A204.1 (cell line): Measurements from ENCODE around the gene GPR146.

Experiments
- FAIRE-seq: peaks from 2 replicates; lab custom pipeline; 2012; peaks lifted over from hg19 to GRCh38; lab: Jason Lieb, UNC

Gene GPR146

DNA sequence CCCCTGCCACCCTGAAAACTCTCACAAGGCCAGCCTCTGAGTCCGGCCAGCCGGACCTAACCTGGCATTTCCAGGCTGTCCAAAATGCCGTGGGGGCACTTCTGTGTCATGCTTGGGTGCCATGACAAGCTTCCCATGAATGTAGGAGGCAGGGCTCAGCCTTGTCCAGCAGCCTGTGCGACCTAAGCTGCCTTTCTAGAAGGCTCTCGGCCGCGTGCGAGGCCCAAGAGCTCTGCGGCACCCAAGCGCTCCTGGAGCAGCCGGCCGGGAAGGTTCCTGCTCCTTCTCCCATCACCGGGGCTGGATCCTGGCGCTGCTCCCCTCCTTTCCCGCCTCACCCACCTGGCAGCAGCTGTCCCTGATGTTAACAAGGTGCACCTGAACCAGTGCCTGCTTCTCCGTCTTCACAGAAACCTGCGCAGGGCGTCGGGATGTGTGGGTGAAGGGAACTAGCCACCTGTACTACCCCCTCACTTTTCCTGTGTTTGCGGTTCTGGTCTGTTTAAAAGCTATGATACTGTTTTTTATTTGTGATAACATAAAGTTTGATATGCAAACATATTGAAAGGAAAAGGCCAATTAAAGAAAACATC is 49.7 kb downstream of the GPR146 start:
- FAIRE-seq, result no peak

DNA sequence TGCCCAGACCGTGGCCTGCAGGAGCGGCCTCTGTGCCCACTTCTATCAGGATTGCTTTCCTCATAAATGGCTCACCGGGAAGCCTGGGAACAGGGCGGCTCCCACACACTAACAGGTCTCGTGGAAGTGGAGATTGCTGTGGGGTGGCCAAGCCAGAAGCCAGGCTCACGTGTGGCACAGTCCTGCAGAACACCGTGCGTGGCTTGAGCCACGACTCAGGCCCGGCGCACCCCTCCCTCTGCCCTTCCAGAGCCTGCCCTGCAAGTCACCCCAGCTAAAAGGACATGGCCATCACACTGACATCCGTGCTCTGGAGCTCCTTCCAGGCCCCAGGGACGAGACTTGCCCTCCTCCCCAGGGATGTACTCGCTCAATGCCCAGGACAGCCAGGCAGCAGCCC is 50.5 kb downstream of the GPR146 start:
- FAIRE-seq, result no peak

DNA sequence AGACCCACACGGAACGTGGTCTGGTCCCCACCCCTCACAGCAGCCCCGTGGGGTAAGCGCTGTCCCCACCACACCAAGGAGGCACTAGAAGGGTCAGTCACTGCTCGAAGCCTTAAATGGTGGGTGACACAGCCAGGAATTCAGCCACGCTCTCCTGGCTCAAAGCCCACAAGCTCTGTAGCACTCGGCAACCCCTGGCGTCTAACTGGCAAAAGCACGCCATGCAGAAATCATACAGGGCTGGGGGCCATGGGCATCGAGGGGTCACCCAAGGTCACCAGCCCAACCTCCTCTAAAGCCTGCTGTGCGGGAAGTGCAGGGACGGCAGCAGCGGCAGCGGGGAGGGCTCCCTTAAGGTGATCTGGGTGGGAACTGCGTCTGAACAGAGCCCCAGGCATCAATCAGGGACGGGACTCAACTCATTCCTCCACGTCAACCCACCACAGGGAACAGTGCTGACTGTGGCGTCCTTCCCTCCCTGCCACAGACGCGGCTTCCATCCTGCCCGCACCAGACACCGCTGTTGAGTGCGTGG is 51.3 kb downstream of the GPR146 start:
- FAIRE-seq, result no peak

DNA sequence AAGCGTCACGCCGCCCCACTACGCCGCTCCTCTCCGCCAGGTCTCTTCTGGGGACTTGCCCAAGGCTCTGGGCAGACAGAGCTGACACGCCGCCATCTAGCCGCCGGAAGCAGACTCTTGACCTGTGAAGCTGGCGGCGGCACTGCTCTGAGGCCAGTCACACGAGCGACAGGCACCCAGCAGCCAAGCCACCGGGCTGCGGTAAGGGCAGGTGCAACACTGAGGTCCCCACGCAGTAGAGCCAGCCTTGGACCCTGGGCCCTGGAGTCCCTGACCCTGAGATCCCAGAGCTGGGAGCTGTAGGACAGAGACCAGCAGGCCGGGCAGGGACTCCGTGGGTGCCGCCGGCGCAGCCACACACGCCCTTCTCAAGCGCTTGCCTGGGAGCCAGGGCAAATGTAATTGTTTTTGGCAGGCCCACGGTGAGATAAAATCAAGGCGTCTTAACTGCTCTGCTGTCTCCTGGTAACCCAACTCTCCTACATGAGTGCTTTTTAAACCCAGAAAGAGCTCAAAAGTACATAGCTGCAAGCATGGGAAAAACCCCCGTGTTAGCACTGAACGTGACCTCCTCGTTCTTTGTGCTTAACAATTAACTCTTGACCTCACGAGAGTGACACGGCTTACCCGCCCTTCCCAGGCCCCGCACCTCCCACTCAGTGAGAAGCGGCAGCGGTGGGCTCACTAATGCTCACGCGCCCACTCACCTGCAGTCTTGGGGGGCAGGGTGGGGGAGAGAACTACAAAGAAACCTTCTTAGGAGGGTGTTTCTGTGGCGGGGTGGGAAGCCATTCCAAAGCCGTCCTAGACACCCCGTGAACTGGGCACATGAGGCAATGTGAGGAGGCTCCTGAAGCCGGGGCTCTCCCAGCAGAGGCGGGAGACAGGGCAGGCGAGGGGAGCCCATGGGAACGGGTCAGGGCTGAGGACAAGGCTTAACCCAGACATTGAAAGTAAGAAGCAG is 52.1 kb downstream of the GPR146 start:
- FAIRE-seq, result no peak

DNA sequence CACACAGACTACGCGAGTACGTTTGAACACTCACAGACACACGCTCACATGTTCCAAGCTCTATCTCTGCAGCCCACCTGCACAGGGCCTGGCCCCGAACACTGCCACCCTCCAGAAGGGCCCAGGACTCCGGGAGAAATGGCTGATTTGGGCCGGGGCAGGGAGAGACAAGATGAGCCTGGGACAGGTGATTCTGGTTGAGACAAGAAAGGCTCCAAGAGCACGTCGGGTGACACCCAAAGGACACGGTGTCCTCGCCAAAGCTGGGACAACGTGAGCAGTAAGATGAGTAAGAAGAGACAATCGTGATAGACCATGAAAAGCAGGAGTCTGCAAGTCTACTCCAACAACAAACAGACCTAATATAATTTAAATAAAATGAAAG is 52.8 kb downstream of the GPR146 start:
- FAIRE-seq, result no peak

DNA sequence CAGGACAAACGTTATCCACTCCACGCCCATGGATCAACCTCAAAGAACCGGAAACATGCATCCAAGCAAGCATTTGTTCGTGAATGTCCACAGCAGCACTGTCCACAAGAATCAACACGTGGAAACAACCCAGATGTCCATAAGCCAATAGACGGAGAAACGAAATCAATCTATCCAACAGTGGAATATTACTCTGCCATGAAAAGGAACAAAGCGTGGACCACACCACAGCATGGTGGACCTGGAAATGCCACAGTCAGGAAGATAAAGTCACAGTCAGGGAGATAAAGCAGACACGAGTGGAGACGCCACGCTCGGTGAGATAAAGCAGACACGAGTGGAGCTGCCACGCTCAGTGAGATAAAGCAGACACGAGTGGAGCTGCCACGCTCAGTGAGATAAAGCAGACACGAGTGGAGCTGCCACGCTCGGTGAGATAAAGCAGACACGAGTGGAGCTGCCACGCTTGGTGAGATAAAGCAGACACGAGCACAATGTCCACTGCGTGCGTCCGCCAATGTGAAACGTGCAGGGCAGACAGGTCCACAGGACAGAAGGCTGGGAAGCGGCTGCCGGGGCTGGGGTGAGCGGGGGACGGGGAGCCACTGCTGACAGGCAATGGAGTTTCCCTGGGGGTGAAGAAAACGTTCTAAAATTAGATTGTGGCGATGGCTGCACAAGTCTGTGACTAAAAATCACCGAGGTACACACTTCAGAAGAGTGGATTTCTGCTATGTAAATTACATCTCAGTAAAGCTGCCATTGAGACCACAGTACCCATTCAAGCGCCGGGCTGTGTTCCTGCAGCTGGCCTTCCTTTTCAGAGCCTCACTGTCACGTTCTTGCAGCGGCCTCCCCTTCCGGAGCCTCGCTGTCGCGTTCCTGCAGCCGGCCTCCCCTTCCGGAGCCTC is 54.2 kb downstream of the GPR146 start:
- no peak for FAIRE-seq

DNA sequence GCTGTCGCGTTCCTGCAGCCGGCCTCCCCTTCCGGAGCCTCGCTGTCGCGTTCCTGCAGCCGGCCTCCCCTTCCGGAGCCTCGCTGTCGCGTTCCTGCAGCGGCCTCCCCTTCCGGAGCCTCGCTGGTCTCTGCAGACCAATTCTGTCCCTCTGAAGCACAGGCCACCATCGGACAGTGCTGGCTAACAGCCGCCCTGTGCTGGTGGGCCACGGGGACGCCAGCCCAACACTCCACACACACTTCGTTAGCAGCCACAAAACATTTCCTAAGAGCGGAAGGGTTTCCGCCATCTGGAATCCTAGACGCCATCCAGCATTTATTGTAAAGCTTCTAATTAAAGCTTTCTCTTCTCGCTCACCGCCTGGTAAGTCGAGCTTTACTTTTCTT is 54.8 kb downstream of the GPR146 start:
- no peak for FAIRE-seq

DNA sequence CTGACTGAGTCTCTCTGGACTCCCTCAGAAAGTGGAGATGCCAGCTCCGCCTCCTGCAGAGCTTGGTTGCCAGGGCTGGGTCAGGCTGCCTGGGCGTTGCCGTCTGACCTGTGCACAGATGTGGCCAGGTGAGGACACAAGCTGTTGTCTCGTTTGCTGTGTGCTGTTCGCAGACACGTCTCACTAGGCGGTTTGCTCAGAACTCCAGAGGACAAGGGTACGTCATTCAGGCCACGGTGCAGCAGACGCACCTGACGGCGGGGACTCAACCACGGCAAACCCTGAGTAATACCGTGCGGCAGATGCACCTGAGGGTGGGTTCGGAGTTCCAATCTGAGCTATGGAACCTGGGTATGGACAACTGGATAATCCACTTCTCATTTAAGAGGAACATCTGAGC is 55.3 kb downstream of the GPR146 start:
- FAIRE-seq, result no peak

DNA sequence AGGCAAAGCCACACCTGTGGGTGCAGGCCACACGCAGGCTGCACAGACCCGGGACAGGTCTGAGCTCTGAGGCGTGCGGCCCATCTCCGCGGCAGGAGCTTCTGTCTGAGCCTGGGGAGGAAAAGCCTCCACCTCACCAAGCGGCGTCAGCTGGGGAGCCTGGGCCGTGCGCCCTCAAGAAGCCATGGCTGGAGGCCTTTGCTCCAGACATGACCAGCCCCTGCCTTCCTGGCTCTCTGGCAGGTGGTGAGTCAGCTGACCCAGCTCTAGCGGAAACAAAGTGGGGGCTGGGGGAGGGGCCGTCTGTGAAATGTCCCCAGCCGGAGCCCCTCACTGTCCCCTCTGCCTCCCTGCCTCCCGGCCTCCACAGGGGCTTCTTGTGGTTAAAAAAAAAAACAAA is 56.0 kb downstream of the GPR146 start:
- FAIRE-seq, result no peak

DNA sequence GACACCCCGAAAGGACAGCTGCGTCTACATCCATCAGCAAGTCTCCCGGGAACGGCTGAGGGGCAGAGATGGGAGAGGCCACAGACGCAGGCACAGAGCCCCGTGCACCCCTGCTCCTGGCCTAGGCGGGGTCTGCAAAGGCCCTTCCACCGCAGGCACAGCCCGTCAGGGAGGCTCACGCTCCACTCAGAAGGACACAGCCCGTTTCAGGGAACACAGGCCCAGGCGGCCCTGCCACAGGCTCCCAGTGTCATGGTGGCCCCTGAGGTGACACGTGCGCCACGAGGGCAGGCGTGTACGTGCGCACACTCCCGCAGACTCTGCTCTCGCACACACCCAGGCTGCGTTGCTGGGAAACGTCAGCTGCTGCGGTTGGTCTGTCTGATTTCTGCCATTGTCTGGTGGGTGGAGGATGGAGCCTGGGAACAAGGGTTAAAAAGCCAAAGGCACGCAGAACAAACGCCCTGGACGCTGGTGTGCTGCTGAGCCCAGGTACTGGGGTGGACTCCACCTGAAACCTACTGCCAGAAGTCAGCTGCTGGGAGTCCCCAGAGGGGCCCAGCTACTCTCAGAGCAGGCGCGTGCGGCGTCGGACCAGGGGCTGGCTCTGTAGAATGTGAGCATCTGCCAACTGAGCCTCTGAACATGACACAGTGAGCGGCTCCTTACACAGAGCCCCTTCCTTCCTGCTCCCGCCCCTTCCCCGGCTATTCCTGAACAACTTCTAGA is 56.7 kb downstream of the GPR146 start:
- FAIRE-seq, result no peak

DNA sequence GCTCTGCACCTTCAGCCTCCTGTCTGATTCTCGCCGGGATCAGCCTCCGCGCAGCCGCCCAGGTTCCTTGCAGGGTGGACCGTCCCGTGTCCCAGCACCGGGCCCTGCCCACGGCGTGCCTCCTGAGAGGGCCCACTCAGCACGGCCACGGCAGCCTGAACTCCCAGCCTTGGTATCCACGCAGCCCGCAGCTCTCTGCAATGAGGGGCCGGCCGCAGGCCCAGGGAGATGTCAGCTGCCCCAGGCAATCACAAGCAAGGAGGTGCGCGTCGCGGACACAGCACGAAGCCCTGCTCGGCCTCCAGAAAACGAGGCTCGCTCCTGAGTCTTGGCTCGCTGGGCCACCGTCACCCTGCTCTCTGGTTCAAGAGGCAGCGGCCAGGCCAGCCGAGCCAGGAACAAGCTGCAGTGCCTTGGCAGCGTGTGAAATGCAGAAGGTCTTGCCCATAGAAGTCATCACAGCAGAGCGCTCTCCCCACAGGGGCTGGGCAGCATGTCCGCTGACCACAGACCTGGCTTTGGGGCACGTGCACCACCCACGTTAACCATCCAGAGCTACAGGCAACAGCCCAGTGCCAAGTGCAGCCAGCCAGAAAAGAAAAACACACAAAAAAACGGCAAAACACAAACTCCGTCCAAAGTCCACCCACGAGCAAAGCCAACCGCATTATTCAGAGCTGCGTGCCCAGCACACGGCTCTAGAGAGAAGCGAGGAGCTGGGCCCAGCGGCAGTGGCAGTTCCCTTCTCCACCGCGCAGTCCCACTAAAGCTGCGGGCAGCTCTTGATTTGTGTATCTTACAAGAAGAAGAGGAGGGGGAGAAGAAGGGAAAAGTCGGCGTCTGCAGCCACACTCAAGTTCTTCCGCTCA is 57.5 kb downstream of the GPR146 start:
- FAIRE-seq, result no peak

DNA sequence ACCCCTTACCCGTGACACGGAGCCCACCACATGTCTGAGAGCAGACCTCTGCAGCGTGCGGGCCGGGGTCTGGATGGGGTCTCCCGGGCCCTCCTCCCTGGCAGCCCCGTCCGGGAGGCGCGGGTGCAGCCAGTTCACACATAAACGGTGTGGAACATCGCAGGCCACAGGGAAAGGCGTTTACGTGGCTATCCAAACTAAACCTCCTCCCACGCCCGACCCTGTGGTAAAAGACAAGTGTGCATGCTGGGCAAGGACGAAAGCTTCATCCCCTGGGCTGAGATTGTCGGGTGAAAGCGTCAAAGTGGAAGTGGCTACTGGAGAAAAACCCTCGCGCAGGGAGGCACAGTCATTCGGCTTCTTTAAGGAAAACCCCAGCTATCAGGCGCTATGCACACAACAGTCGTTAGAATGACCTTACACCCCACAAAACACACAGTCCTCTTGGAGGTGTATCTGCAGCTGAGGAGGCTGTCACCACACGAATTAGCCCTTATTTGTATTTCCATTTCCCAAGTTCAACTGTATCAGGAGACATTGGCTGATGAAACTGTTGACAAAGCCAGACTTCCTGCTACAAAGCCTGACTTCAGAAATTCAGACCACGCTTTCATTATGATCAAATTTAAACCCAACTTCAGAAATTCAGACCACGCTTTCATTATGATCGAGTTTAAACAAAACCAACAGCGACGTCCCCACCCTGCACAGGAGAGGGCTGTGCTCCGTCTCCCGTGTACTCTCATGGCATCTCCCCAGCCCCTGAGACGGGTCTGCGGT is 58.9 kb downstream of the GPR146 start:
- FAIRE-seq, result no peak

DNA sequence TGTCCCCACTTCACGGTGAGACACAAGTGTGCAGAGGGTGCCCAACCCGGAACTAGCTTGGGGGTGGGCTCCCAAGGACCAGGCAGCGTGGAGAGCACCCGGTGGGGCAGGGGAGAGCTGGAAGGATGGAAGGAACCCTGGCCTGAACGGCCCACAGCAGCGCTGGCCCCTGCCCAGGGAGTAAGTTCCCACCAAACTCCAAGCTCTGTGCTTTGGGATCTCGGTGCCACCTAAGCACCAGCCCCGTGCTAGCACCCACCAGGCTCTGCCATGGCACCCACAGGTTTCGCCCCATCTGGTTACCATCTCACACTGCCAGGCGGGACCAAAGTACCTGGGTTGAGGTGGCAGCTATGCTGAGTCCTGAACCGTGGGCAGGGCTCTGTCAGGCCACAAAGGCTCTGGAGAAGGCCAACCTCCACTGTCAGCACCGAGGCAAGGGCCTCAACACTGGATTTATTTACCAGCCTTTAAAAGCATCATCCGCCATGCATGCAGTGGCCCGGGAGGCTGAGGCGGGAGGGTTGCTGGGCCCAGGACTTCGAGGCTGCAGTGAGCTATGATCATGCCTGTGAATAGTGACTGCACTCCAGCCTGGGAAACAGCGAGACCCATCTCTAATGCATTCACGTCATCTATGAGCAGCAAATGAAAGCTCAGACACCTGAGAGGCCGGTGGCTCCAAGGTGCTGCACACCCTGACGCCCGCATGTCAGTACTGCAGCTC is 59.6 kb downstream of the GPR146 start:
- no peak for FAIRE-seq

DNA sequence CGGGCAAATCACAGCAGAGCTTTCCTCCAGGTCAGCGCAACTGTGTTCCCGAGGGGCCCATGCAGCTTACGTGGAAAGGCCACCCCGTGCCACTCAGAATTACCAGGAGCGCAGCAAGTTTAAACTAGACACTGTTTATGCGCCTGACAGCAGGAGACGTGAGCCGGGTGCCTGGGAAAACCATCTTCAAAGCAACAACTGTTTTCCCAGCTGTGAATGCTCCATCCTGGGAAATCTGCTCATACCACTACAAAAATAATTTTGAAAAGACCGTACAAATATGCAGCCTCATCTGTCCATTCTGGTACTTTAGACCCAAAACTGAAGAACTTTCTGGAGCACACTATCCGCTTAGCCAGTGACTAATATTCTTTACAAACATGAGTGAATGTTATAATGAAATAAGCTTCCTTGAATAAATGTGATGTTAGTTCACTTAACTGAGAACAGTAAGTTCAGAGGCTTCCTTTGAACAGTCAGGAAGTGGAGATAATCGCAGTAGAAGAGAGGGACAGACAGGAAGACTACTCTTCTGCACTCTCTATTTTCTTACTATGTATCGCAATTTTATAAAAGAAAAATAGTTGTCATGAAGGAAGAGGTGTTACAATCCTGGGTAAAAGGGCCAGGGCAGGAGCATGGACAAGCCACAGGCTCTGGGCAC is 60.3 kb downstream of the GPR146 start:
- FAIRE-seq, result no peak

DNA sequence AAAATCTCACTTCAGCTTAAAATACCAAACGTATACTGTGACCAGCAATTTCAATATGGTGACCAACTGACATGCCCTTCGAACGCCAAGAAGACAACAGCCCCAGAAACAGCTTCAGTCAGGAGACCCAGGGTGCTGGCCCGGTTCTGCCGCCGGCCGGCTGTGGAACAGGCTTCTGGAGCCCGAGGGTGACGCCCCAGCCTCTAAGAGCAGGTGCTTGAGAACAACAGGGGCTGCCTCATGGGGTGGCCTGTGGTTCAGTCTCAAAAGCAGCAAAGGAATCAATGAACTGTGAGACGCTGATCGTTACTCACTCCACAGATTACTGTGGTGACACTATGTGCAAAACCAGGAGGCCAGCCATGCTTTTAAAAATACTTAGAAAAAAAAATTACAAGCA is 60.8 kb downstream of the GPR146 start:
- FAIRE-seq, result no peak

DNA sequence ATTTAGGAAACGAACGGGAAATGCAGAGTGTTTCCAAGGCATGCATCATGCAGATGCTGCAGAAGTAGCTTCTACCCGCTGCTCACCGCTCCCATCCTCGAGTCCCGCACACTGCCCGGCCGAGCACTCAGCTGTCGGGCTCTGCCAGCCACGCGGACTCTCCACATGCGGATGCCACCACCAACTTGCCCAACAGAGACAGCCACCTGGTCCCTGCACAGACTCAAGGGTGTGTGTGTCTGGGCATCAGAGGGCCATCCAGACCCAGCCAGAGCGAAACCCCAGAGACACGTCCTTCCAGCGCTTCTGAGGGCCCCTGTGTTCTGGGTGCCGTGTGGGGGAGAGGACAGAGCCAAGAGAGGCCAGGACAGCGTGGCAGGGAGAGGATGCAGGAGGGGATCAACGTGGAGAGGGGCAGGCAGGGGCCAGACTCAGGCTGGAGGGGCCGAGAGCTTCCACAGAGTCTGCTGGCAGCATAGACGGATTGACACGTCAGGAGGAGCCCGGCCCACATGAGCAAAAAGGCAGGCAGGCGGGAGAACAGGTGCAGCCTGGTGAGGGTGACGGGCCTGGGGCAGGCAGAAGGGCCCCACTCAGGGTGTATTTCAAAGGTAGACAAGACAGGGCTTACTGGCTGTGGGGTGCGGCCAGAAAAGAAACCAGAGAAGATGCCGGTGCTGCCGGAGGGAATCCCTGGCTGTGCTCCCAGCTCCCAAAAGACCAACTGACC is 61.9 kb downstream of the GPR146 start:
- FAIRE-seq, result no peak

DNA sequence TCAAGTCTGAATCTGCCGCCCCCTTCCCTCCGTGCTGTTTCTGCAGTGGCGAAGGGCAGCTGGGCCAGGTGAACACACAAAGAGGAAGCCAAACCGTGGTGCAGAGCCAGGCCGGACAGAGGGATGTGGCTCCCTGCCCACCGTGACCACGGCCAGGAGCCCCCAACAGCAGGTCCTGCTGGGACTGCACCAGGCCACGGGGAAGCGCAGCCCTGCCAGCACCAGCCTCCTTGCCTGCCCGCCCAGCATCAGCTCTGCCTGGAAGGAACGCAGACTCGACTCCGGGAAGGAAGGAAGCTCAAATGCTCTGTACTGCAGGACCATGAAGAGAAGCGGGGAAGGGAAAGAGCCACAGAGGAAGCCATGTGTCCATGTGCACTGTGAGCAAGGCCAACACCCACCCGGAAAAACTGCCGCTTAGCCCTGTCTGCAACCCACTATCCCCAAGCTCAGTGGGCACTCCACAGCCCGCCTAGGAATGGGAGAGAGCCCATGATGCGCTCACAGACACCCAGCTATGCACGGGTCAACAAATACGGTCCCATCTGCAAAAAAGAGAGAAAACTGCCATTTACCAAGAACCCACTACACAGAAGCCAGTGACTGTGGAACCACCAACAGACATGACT is 62.6 kb downstream of the GPR146 start:
- FAIRE-seq, result no peak
